Stimulated activated CD4-positive, alpha-beta T cell treated with anti-CD3 and anti-CD28 coated beads, Interleukin-1b, Interleukin-23, amount 100 ng/mL, for 4 hours (primary cell): ENCODE results near the gene XPO5.

Experiments
- DNase-seq, 2 donors: peaks; one replicate each; pipeline ENCODE4 v3.0.0-alpha.2; 2020; ENCODE audit warnings: low read depth in 2 of 2

Gene XPO5

DNA sequence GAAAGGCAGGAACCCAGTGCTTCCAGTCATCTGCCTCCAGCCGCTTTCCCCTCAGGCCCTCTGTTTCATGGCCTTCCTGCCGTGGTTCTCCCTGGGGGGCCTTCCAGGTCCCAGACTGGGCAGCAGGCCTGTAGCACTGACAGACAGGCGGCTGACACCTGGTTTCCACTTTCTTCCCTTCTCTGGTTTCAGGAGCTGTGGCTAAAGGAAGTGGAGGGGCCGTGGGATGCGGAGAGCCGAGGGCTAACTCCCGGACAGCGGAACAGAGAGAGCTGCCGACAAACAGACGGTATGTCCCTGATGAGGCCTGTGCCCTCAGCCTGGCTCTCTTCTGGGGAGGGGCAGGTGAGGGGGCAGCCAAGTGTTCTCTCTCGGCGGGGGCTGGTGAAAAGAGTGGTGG, 78.1 kb downstream of the XPO5 start:
- DNase-seq, result no peak

DNA sequence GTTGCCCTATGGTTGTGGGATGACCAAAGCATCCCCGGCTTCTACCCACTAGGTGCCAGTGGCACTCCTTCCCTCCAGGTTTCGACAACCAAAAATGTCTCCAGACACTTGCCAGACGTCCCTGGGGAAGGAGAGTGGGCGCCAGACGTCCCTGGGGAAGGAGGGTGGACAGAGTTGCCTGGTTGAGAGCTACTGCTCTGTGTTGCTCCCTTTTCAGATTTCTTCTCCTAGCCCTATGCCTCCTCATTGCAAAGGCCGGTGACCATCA, 78.8 kb downstream of the XPO5 start:
- no peak for DNase-seq

DNA sequence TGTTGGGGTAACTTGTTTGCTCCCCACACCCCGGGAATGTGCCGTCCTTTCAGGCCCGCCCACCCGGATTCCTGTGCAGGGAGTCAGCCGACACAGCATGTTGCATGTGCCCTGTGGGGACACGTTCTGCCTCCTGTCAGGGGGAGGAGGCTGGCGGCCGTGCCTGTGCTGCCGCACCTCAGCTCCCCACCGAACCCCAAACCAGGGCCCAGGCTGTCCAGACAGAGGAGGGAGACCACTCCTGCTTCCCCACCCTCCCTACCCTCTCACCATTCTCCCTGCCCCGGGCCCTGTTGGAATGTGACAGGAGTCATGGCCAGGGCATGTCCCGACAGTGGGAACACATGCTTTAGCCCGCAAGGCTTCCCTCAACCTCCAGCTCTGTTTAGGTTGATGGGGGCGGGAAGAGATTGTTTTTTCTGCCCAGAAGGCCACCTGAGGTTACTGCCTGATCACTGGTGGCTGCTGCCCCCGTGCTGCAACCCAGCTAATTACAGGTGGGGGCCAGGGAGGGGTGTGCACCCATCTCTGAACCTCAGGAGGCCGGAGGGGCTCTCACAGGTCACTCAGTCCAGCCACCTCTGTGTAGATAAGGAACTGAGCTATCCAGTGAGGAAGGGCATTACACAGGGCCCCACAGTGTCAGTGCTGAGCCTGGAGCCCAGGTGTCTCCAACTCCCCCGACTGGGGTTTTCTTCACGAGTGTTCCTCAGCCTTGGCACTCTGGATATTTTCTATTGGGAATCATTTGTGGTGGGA, 79.3 kb downstream of the XPO5 start:
- DNase-seq, result no peak

DNA sequence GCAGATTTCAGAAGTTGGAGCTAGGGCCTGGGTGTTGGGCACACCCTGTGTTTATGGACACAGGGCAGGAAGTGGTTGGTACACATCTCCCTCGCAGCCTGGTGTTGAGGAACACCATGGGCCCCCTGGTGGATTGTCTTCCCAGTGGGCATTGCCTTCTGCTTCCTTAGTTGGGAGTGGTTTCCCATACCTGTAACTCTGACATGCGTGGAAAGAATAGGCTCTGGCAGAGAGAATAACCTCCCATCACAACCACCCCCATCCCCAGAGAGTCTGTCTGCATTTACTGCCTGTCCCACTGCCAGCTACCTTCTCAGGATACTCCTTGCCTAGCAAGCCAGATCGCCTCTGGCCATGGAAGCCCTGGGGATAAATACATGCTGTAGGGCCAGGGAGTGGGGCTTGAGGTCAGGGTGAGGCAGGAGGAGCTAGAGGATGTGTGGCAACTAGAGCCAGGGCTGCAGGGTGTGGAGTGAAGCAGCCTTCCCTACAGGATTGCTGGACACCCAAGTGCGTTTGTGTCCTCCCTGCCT, 80.4 kb downstream of the XPO5 start:
- DNase-seq, result no peak

DNA sequence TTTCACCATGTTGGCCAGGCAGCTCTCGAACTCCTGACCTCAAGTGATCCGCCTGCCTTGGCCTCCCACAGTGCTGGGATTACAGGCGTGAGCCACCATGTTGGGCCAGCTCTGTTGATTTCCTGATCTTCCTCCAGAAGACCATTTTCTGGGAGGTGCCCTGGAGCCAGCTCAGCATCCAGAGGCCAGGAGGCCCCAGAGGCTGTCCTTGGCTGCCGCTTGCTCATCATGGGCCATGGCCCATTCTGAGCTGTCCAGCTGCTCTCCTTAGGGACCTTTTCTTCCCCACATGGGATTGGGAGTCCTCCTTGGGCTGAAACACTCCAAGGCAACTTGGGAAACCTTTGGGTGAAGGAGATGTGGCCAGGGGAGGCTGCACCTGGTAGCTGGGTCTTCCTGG, 81.1 kb downstream of the XPO5 start:
- DNase-seq, result no peak

DNA sequence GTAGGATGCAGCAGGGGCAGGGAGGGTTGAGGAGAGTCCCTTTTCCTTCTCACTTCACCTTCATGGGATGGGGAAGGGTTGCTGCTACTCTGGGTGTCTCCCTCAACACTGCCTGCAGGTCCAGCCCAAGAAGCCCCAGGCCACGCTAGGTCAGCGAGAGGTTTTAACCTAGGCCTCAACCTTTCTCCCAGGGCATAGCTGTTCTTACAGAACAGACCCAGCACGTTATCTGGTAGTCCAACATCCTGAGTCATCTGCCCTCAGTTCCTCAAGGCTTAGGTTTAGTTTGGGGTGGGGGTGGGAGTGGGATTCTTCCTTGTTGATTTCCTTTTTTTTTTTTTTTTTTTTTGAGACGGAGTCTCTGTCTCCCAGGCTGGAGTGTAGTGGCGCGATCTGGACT, 81.5 kb downstream of the XPO5 start:
- no peak for DNase-seq

DNA sequence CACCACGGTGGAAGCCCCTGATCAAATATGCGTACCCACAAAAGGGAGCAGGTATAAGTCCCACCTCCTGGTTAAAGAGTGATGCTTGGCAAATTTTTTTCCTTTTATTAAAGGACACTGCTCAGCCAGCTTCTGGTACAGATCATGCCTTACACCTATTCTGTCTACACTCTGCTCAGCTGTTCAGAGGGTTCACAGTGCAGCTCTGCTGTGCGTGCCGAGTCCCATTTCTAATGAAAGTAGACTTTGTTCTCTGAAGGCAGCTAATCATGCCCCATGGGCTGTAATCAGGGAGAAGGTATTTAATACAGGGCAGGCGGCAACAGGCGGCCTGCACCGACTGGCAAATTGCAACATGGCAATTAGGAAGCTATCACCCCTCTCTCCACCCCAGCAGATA, 82.0 kb downstream of the XPO5 start:
- DNase-seq, result no peak

DNA sequence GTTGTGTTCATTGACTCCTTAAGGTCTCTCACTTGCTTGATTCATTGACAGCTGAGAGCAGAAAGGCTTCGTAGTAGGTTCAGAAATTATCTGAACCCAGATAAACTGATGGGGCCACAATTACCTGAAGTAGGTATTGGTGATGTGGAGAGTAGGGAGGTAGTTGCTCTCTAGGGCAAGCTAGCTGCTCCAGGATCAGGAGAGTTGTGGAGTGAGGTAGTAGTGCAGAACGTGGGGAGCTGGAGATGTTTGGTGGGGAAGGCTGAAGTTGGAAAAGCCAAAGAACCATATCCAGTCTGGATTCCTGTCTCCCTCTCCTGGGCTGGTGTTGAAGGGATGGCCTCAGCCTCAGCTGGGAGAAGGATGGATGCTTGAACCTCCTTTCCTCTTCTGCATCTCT, 82.6 kb downstream of the XPO5 start:
- DNase-seq, result no peak

DNA sequence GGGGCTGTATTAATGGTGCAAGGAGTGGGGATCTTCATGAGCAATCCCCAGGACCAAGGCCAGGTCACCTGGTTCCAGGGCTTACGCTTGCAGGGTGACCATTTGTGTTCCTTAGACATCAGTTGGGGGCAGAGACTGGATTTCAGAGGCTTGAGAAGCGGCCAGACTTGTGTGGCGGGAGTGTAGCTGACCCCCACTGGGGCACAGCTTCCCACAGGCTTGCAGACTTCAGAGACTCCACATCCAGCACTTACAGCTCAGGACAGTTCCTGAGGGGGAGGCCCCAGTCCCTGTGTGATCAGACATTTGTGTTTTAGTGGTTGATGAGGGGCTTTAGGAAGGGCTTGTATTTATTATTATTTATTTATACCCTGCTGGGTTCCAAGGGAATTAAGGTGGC, 83.2 kb downstream of the XPO5 start:
- no peak for DNase-seq

DNA sequence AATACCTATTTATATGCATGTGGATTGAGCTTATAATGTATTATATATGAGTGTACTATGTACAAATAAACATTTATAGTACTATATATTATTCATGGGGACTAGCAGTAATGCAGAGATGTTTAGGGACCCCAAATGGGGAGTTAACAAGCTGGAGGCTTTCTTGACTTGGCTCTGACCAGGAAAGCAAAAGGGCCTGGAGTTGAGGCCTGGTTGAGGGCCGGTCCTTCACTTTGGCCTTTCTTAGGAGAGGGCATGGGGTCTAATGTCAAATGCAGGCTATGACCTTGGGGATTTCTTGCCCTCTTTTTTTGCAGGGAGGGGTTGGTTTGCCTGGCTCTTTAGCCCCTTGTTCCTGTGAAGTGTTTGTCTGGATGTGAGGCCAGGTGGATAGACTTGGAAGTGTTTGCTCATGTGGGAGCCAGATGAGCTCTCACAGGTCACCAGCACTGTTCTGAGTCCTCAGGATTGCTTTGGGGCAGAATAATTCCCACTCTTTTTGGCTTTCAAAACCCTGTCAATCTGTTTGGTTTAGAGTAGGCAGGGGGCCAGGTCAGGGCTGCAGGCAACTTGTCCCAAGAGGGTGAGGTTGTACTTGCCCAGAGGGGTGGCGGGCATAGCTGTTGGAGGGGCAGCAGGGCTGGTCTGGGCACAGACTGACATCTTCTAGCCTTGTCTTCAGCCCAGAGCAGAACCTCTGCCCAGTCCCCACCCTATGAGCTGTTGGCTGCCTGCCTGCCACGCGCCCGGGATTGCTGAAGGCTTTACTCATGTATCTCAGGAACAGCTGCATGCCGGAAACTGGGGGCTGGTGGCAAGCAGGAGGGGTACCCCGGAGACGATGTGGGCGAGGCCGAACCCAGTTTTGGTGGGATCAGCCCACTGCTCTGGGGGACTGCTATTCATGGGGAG, 83.8 kb downstream of the XPO5 start:
- no peak for DNase-seq

DNA sequence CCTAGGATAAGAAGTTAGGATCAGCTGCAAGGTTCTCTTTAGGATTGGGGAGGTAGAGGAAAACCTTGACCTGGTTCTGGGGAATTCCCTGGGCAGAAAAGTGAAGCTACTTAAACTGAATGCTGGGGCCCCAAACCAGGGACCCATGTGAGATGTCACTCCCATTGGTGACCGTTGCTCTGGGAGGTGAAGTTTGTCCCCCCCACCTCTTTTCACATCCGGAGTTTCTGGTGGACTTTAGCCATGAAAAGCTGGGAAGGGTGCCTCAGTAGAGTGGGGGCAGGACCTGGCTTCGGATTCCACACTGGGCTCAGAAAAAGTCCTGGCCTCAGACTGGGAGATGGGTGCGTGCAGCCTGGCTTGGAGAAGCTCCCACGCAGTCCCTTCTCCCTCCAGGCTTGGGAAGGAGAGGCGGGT, 85.3 kb downstream of the XPO5 start:
- DNase-seq, result no peak

DNA sequence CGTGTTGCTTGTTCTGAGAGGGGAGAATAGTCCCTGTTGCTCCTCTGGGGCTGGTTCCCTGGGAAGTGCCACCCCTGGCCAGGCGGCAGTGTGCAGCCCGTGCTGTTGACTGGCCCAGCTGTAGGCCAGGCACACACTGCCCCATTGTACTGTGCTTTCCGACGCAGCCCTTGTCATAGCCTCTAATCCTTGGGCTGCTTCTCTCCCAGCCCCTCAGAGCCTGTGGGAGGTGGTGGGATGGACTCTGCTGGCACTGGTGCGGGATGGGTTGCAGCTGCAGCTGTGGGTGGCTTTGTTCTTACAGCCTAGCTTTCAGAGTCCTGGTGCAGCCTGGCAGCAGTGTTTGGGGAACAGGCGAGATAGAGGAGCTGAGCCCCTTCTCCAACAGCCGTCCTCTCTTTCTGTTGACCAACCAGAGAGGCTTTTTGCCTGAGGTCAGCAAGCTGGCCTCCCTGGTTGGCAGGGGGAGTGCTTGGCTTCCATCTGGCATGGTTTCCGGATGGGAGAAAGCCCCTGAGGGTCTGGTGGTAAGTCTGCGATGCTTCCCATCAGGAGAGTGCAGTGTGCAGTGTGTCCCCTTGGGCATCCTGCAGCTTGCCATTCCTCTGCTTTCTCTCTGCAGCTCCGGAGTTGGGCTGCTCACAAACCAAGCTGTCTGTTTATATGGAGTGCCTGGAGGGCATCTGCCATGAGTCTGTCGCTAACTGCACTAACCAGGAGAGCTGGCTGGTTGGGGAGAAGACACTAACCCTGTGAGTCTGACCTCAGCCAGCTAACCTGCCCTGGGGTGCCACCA, 86.4 kb downstream of the XPO5 start:
- no peak for DNase-seq

DNA sequence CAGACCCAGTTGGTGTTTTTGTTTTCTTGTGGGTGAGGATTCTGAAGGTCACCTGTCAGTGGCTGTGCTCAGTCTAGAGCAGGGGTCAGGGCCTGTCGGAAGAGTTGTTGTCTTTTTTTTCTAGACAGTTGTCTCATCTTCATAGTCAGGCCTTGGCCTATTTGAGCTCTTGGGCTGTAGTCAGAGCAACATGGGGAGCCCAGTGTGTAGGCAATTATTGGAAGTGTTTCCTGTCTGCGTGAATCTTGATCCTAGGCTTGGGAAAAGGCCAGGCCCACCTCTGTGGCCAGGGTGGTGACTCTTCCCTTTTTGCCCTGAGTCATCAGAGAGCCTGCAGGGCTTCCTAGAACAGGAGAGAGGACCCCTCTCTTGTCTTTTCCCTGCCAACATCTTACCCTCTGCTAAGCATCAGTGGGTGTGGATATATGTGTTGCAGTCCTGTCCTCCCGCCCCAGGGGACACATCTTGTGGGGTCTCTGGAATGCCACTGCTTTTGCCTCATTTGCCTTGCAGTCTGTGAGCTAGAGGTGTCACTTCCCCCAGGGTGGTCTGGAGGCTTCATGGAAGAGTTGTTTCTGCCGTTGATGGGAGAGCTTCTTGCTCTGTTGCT, 87.1 kb downstream of the XPO5 start:
- no peak for DNase-seq

DNA sequence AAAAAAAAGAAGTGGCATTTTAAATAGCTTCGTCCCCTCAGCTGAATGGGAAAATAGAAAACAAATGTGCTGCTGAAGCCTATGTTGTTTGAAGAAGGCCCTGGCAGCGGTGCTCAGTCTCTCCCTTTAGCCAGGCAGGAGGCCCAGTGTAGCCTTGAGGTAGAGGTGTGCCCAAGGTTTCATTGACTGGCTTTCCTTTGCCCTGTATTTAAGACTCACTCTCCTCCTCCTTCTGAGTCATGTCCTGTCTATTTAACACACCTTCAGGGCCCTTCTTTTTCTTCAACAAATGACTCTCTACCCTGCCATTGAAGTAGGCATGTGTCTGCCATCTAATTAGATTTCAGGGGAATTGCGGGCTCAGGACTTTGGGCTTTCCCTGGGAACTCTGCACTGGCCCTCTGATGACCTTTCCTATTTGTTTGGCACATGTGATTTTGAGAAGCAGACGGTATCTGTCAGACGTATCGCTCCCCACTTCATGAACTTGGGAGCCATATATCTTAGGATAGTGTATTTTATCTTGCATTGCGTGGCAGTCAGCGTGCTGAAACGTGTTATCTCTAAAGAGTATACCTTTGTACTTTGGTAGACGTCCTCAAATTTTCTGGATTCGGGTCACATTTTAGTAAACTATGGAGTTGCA, 94.1 kb downstream of the XPO5 start:
- DNase-seq, result no peak

DNA sequence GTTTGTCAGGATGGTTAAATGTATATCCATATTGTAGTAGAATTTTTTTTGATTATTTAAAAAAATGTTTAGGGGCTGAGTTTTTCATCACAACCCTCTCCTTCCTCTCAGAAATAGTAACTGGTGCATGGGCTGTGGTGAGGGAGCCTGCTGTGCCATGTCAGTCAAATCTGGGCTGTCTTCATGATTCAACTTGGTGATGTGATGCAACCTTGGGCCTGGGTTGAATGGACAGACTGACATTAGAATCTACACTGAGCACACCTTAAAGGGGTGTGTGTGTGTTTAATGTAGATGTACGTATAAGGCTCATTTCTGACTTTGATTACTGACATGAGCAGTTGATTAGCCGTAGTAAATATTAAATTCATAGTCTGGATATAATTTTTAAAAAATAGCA, 94.8 kb downstream of the XPO5 start:
- DNase-seq, result no peak

DNA sequence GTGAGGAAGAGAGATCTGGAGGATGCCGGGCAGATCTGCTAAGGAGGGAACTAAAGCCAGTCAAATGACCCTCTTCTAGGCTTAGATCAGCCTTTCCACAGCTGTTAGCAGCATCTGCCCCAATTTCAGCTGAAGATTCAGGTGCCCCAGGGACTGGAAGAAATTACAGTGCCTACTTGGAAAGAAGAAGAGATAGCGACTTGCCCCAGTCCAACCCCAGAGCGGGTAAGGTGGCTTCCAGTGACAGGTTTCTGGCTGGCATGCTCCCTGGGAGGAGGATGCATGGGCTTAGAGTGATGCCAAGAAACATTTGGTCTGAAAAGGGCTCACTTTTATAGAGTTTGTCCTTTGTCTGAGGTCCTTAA, 97.8 kb downstream of the XPO5 start:
- DNase-seq, result no peak

DNA sequence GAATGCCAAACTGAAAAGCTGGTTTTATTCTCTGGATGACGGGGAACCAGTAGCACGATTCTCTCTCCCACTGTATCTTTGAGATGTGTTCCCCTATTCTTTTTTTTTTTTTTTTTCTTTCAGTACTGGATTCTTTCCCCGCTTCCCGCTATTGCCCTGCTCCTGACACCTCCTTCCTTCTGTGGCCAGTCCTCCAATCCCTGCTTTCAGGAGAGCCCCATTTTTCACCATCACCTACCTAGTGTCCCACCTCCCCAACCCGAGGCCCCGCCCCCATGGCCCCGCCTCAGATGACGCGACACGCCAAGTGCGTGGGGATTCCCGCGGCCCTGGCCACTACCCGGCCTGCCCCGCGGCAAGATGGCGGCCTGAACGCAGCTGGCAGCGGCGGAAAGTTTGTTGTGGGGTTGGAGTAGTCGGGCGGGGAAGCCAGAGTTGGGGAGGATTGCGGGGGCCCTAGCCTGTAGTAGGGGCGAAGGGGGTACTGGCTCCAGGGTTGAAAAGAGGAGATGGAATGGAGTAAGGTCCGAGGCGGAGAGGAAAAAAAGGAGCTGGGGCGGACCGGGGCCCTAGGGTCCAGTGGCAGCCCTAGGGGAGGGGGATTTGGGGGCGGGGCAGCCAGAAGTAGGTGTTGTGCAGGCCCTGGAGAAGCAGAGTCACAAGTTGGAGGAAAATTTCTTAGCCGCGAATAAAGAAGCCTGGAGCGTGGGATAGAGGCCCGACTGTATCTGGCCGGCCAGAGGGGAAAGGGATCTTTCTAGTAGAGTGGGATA, 98.4 kb downstream of the XPO5 start, which contains the start of gene TJAP1:
Gene TJAP1 (plus strand): TSS at position 336 of the 773 bp plus-strand sequence. CDS start 21,432 bp downstream, outside the sequence.
- peak; percentile 97 to 99 for DNase-seq

DNA sequence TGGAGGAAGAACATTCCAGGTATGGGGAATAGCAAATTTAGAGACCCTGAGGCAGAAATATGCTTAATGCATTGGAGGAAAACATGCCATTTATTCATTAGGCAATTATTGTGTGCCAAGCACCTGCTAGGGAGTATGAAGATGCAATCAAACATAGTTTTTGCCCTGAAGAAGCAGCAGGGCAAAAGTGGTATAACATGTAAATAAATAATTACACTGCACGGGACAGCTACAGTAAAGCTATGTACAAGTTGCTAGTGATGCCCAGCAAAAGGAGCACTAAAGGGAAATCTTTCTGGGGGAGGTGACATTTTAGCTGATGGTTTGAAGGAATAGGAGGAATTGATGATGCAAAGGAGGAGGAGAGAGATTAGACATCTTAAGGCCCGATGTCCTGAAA, 99.1 kb downstream of the XPO5 start:
- DNase-seq, result no peak

DNA sequence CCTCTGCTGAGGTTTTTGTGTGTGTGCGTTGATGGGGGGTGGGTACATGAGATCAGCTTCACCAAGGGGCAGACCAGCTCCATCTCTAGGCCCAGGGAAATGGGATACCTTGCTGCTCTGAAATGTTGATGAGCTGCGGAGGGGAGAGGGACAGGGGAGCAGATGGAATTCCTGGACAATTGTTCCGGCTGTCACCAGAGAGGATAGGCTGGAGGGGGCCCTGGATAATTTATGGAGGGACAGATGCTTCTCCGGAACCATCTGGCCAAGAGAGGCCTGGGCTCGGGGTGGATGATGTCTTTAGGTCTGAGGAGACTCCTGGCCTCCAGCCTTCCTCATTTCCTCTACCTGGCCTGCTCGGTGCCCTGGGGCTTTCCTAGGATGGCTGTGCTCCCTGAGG, 100.3 kb downstream of the XPO5 start:
- DNase-seq, result no peak

DNA sequence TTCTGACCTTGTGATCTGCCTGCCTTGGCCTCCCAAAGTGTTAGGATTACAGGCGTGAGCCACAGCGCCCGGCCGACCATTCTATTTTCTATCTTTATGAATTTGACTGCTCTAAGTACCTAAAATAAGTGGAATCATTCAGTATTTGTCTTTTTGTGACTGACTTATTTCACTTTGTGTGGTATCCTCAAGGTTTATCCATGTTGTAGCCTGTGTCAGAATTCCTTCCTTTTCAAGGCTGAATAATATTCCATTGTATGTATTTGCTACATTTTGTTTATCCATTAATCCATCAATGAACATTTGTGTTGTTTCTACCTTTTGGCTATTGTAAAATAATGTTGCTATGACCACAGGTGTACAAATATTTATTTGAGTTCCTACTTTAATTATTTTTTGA, 103.3 kb downstream of the XPO5 start:
- DNase-seq, result no peak
